ENCODE measurements around the gene ZXDC.

GRCh38 chr3:126461450-126462070 is 14.1 kb downstream of the ZXDC start:
- TF ChIP-seq POLR2A (IDR thresholded peaks at IDR 0.05): no peak
- TF ChIP-seq CTCF (IDR thresholded peaks at IDR 0.05): no peak

Data from lower leg skin (tissue), 3 donors.